CD4-positive, alpha-beta T cell treated with Interleukin-2 at 100 ng/mL for 4 hours (primary cell): ENCODE measurements around the gene PACRG.

Experiments used
- DNase-seq: peaks from one replicate; pipeline ENCODE4 v3.0.0-alpha.2; 2020; ENCODE audit warnings: low spot score

The PACRG gene

GRCh38 chr6:163177892-163178420 is 450.2 kb downstream of the PACRG start:
- DNase-seq: no peak

- no peak for DNase-seq
Observed at GRCh38 chr6:163179061-163179460, 451.3 kb downstream of the PACRG start.

- DNase-seq: no peak
Observed at GRCh38 chr6:163179721-163180120, 451.9 kb downstream of the PACRG start.

- DNase-seq: no peak
Observed at GRCh38 chr6:163180874-163181541, 453.2 kb downstream of the PACRG start.

GRCh38 chr6:163181666-163182180 is 453.9 kb downstream of the PACRG start:
- DNase-seq: no peak

- no peak for DNase-seq
Observed at GRCh38 chr6:163182696-163183095, 454.9 kb downstream of the PACRG start.

GRCh38 chr6:163183806-163184205 is 456.0 kb downstream of the PACRG start:
- no peak for DNase-seq

- no peak for DNase-seq
Observed at GRCh38 chr6:163185744-163186143, 458.0 kb downstream of the PACRG start.

- DNase-seq: no peak
Observed at GRCh38 chr6:163186527-163186926, 458.8 kb downstream of the PACRG start.

GRCh38 chr6:163187201-163187600 is 459.4 kb downstream of the PACRG start:
- no peak for DNase-seq

GRCh38 chr6:163187606-163188005 is 459.8 kb downstream of the PACRG start:
- DNase-seq: no peak

- DNase-seq: no peak
Observed at GRCh38 chr6:163188746-163189145, 461.0 kb downstream of the PACRG start.

- DNase-seq: no peak
Observed at GRCh38 chr6:163189609-163190008, 461.8 kb downstream of the PACRG start.

GRCh38 chr6:163190786-163191185 is 463.0 kb downstream of the PACRG start:
- DNase-seq: no peak

GRCh38 chr6:163191704-163192537 is 464.1 kb downstream of the PACRG start:
- no peak for DNase-seq

GRCh38 chr6:163192591-163192990 is 464.8 kb downstream of the PACRG start:
- no peak for DNase-seq

- no peak for DNase-seq
Observed at GRCh38 chr6:163193326-163193725, 465.6 kb downstream of the PACRG start.

GRCh38 chr6:163195721-163196691 is 468.2 kb downstream of the PACRG start:
- DNase-seq: no peak

GRCh38 chr6:163197839-163198238 is 470.1 kb downstream of the PACRG start:
- DNase-seq: no peak

GRCh38 chr6:163198396-163198795 is 470.6 kb downstream of the PACRG start:
- DNase-seq: no peak

GRCh38 chr6:163199371-163199770 is 471.6 kb downstream of the PACRG start:
- DNase-seq: no peak

GRCh38 chr6:163200289-163200688 is 472.5 kb downstream of the PACRG start:
- no peak for DNase-seq
